Limb (tissue), 2 donors: ENCODE data around the gene SLC26A11.

ENCODE experiments used
- DNase-seq, 2 donors: peaks; one replicate each; pipeline ENCODE4 v3.0.0-alpha.2; 2016; ENCODE audit errors: extremely low spot score in 2 of 2

Gene SLC26A11

DNA sequence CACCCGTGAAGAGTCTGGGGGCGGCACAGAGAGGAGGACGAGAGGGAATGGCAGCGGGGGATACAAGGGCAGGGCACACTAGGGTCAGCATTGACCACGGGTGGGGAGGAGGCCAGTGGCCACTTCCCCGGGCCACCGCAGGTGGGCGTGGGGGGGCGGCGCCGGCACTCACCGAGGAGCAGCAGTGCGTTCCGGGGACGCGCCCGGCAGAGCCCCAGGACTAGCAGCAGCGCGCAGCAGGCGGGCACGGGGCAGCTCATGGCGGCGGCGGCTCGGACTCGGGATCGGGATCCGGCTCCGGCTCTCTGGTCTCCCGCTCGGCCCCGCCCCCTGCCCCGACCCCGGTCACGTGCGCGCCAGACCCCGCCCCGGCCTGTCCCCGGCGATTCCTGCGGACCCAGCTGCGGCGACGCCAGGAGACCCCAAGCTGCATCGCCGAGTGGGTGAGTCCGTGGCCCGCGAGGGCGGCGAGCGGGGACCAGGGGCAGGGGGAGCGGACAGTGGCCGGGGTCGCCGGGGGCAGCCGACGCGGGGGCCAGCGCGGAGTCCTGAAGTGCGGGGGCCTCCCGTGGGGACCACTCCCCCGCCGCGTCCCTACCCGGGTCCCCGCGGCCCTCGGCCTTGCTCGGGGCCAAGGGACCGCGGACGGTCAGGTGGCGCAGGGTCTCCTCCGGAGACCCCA is at the start of gene SLC26A11, which contains the start of gene SGSH:
Gene SLC26A11 (plus strand): TSS at position 374 of the 682 bp plus-strand sequence. CDS start 1,134 bp downstream, outside the sequence.
Gene SGSH (minus strand): TSS at position 280 of the 682 bp plus-strand sequence. CDS start 20 bp downstream, at position 260.
- DNase-seq, result peak; percentile 68 to 88

DNA sequence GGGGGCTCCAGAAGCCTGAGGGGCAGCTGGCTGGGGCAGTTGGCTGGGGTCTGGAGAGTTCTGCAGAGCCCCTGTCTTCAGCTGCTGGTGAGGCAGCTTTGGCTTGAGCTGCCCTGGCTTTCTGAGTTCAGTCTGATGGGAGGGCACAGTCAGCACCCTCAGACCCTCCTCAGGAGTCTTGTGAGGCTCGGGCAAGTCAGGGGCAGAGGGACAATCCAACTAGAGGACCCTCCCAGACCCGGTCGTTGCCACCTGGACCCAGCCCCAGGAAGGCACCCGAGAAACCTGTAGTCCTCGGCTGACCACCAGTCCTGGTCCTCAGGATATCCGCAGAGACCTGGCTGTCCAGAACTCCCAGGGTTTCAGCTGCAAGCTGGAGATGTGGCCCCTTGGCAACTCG is 48.5 kb upstream of the SLC26A11 start:
- no peak for DNase-seq

DNA sequence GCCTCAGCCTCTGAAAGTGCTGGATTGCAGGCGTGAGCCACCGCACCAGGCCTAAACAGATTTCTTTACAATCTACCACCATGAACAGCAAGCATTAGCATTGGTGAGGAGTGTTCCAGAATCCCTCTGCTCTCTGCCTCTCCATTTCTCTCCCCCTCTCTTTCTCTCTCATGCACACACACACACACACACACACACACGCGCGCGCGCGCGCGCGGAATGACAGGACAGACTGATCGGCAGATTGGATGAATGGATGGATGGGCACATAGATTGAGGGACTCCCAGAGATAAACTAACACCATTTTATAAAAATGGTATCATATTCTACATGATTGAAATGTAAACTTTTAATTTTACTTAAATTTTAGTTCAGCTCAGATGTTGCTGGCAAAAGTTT is 47.1 kb upstream of the SLC26A11 start:
- DNase-seq, result no peak

DNA sequence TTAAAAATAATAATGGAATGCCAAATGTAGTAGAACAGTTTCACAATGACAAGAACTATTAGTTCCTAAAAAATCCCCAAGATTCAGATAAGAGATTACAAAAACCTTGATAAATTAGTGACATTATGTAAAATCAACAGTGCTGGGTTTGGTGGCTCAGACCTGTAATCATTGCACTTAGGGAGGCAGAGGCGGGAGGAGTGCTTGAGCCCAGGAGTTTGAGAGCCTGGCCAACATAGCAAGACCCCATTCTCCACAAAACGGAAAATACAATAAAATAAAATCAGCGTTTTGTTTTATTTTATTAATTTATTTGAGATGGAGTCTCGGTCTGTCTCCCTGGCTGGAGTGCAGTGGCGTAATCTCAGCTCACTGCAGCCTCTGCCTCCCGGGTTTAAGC is 46.3 kb upstream of the SLC26A11 start:
- DNase-seq, result no peak

DNA sequence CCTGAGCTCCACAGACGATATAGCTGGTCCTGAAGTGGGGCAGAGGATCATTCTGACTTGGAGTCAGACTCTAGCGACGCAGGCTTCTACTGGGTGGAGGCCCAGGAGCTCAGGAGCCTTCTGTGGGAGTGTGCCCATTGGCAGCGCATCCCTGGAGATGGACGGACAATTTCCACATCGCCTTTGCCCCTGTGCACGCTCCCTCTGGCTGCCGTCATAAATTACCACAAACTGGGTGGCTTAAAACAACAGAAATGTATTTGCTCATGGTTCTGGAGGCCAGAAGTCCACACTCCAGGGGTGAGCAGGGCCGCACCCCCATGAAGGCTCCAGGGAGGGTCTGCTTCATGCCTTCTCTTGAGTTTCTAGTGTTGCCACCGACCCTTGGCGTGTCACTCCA is 43.5 kb upstream of the SLC26A11 start:
- no peak for DNase-seq

- DNase-seq, result no peak
Measured at GRCh38 chr17:80177986-80178595, 42.1 kb upstream of the SLC26A11 start.

DNA sequence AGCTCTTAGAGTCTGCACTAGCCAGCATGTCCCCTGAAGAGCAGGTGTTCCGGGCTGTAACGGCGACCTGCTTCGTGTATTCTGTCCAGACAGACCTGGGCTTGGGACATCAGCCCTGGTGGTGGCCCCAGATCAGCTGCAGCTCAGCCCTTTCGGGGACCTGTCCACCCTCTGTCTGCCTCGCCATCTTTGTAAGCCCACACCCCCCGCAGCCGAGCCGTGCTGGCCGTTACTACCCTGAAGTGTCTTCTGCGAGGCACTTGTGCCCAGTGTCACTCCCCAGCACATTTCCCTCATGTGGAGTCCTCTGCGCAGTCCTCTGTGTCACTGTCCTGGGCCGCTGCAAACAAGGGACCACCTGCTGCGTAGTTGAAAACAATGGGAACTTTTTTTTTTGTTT is 40.0 kb upstream of the SLC26A11 start:
- no peak for DNase-seq

- DNase-seq, result no peak
Measured at GRCh38 chr17:80181431-80181830, 38.8 kb upstream of the SLC26A11 start.

DNA sequence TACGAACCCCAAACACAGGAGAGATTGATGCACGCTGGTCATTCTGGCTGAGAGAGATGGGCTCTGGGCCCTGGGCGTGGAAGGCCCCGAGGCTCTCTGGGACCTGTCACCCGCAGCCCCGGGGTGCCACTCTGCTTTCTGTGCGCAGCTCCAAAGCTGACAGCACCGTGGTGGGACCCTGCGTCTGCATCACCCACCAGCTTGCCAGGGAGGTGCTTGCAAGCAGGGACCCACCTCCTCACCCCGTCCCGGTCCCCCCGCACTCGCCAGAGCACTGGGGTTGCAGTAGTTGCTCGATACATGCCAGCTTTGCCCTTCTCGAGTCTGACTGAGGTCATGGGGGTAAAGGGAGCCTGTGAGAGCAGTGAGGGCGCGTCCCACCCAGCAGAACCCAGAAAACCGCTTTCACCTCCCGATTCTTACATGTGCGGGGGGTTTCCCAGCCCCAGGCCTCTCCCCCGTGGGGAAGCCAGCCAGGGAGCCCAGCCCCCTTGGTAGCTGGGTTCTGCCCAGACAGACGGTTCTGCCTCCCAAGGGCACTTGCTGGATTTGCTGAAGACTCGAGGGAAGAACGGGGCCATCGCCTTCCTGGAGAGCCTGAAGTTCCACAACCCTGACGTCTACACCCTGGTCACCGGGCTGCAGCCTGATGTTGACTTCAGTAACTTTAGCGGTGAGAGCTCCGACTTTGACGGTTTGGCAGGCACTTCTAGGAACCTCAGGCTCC is 37.9 kb upstream of the SLC26A11 start:
- DNase-seq, result no peak

- no peak for DNase-seq
Measured at GRCh38 chr17:80182845-80183223, 37.4 kb upstream of the SLC26A11 start.

DNA sequence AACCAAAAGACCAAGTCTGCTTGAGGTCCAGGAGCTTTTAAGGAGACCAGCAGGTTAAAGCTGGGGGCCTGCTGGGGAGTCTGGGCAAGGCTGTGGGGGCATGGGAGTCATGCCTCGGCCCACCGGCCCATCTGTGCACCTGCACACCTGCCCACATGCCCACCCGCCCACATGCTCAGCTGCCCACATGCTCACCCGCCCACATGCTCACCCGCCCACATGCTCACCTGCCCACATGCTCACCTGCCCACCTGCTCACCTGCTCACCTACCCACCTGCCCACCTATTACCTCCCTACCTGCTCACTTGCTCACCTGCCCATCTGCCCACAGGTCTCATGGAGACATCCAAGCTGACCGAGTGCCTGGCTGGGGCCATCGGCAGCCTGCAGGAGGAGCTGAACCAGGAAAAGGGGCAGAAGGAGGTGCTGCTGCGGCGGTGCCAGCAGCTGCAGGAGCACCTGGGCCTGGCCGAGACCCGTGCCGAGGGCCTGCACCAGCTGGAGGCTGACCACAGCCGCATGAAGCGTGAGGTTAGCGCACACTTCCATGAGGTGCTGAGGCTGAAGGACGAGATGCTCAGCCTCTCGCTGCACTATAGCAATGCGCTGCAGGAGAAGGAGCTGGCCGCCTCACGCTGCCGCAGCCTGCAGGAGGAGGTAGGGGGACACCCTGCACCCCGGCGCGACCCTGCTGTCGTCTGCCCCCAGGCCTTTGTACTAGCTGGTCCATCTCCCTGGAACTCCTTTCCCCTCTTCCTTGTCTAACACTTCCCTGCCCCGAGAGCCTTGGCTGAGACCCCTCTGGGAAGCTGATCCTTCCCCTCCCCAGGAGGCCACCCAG is 36.4 kb upstream of the SLC26A11 start:
- no peak for DNase-seq

DNA sequence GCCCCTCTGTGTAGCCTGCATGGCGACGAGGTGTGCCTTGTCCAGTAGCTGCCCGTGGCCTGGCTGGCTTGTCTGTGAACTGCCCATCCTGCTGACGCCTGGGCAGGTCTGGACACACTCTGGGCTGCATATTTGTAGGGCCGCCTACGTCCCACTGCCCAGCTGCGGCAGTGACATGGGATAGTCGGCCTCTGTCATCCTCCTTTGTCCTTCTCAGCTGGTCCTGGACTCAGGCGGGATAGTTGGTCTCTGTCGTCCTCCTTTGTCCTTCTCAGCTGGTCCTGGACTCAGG is 35.9 kb upstream of the SLC26A11 start:
- DNase-seq, result no peak

DNA sequence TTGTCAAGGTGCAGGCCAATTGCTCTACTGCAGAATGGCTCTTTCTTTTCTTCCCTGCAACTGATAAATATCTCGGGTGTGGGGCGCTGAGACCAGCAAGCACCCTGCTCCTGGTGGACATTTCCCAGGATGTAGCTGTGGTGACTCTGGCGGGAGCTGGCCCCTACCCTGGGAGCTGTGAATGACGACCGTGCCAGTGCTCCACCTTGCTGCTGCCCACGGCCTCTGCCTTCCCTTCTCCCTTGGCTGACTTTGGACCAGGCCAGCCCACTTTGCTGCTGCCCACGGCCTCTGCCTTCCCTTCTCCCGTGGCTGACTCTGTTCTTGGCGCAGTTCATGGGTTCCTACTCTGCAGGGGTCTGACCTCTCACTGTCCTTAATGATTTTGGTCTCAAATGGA is 34.3 kb upstream of the SLC26A11 start:
- DNase-seq, result no peak

DNA sequence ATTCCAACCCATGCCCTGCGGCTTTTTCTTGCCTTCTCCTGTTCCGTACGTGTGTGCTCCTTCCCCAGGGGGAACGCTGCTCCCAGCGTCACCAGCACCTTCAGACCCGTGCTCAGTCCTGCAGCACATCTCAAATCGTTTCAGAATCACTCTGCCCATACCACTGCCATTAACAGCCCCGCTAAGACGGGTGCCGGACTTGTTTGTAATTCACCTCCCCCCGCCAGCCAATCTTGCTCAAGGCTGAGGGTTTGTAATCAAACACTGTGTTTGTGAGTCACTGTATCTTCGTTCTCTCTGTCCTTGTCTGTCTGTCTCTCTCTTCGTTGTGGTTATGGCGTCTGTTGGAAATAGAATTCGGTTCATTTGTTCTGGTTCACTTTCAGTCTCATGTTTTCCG is 33.1 kb upstream of the SLC26A11 start:
- DNase-seq, result no peak

- no peak for DNase-seq
Measured at GRCh38 chr17:80187515-80187941, 32.7 kb upstream of the SLC26A11 start.

DNA sequence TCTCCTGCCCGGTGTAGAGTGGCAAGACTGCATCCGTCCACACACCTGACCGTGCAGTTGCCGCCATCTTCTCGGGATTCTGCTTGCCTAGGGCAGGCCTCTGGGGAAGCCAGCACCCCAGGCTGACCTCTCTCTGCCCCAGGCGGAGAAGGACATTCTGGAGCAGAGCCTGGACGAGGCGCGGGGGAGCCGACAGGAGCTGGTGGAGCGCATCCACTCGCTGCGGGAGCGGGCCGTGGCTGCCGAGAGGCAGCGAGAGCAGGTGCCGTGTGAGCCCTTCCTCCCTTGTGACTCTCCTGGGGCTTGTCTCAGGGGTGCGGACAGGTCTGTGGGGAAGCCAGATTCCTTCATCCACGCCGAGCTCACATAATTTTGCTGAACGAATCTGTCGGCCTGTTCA is 30.6 kb upstream of the SLC26A11 start:
- no peak for DNase-seq

DNA sequence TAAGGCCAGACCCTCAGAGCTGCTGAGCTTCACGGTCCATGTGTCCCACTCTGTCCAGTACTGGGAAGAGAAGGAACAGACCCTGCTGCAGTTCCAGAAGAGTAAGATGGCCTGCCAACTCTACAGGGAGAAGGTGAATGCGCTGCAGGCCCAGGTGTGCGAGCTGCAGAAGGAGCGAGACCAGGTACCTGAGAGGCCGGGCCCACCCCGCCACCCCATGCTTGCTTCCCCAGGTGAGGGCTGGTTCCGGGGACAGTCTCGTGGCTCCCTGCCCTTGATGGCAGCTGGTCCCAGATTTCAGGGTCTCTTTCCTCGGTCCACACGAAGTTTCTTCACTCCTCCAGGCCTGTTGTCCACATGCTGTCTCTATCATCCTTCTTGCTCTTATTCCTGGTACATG is 29.5 kb upstream of the SLC26A11 start:
- DNase-seq, result no peak

- no peak for DNase-seq
Measured at GRCh38 chr17:80191192-80191591, 29.0 kb upstream of the SLC26A11 start.

DNA sequence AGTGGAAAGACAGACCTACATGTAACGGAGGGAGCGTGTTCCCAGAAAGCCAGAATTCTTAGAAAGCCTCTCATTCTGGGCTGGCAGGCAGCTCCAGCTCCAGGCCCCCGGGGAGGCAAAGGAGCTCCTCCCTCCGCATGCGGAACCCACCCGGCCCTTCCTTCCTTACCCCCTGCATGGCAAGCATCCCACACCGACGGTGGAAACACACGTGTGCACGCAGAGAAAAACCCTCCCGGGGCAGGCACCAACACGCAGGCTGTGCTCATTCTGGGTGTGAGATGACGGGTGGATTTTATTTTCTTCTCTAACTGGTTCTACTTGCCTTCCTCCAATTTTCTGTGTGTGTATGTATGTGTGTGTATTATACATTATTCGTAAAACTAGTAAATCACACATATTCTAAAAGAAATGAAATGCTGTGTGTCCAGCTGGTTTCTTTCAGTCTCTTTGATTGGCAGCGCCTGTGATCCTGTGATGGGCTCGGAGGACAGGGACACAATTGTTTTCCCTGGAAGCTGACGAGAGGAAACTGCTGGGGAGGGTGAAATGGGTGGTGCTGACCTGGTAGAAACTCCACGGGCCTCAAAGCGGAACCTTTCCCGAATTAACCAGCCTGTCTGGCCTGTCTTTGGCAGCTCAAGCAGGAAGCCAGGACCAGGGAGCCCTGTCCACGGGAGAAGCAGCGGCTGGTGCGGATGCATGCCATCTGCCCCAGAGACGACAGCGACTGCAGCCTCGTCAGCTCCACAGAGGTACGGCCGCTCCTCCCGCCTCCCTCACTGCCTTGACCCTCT is 28.2 kb upstream of the SLC26A11 start:
- peak; percentile 16 to 52 for DNase-seq

- no peak for DNase-seq
Measured at GRCh38 chr17:80195141-80195540, 25.1 kb upstream of the SLC26A11 start.
